Heart left ventricle (tissue), 16 donors: Measurements from ENCODE around the gene KL. TPM values are rescaled to one million over a fixed set of nuclear protein-coding genes. Genes with fewer than 3 reads are reported as not detected.

ENCODE experiments used
- ATAC-seq, 4 donors: fragments of 200-7000 bp; cut with Tn5 transposase; one replicate each; pipeline ENCODE4 v1.9.1; 2020 to 2022; ENCODE audit warnings: moderate library complexity in 4 of 4, mild to moderate bottlenecking in 3 of 4, moderate number of reproducible peaks in 1 of 4
- DNase-seq, 5 donors: peaks; one replicate each; pipeline ENCODE4 v3.0.0-alpha.2; 2020
- H3K27ac ChIP-seq, 12 donors: fragments of 200-600 bp; sonication (generic) in 4 of 12; one replicate each; pipeline versions ENCODE4 v1.5.0 to v1.8.0; 2016 to 2022; ENCODE audit warnings: mild to moderate bottlenecking in 2 of 12
- H3K27me3 ChIP-seq, 9 donors: fragments of 200-600 bp; sonication (generic) in 2 of 9; one replicate each; pipeline versions ENCODE4 v1.5.1 to v1.8.0; 2016 to 2022; ENCODE audit warnings: mild to moderate bottlenecking in 3 of 9
- H3K36me3 ChIP-seq, 9 donors: fragments of 200-600 bp; sonication (generic) in 2 of 9; one replicate each; pipeline versions ENCODE4 v1.5.0 to v1.8.0; 2018 to 2022; ENCODE audit warnings: mild to moderate bottlenecking in 2 of 9
- H3K4me1 ChIP-seq, 12 donors: fragments of 200-600 bp; sonication (generic) in 4 of 12; one replicate each; pipeline versions ENCODE4 v1.5.0 to v1.8.0; 2016 to 2022; ENCODE audit warnings: mild to moderate bottlenecking in 3 of 12
- H3K4me3 ChIP-seq, 12 donors: fragments of 200-600 bp; sonication (generic) in 4 of 12; one replicate each; pipeline versions ENCODE4 v1.5.0 to v1.8.0; 2017 to 2022; ENCODE audit warnings: mild to moderate bottlenecking in 9 of 12, moderate library complexity in 4 of 12
- H3K9me3 ChIP-seq, 12 donors: fragments of 200-600 bp; sonication (generic) in 4 of 12; one replicate each; pipeline versions ENCODE4 v1.5.0 to v1.8.0; 2016 to 2022; ENCODE audit warnings: mild to moderate bottlenecking in 1 of 12
- POLR2A ChIP-seq, 2 donors: fragments of 450-650 bp; IDR thresholded peaks; one replicate each; pipeline ENCODE4 v1.6.1; 2017; ENCODE audit warnings: antibody characterized with exemption in 2 of 2, mild to moderate bottlenecking in 2 of 2, moderate library complexity in 2 of 2
- WGBS, 4 donors: extraction: QIAGEN DNeasy Blood & Tissue Kit in 2 of 4; methylation state at CpG; one replicate each; pipeline versions ENCODE4 v1.1.5 to v1.1.7; 2013 to 2018; 5-methylcytosine and 5-hydroxymethylcytosine counted together
- intact Hi-C, 10 donors: fragments of 100-400 bp; cut with DNase I; formaldehyde crosslinking; loops; one replicate each; pipeline versions ENCODE4 v1.11.1 to v1.14.2; 2022
- polyA plus RNA-seq, 2 donors: library from polyadenylated mRNA; stranded (reverse); fragments of 200-250 nt; gene quantifications; one replicate each; pipeline ENCODE4 v1.2.3, GENCODE V29; 2013
- total RNA-seq, 9 donors: library from RNA; depleted of rRNA in 2 of 9; stranded (reverse); fragments of >200 nt in 2 of 9; fragmentation: NEBNext Ultra II Directional in 3 of 9; extraction: Animal tissue kit (Norgen Biotek cat#: 25700) in 3 of 9; gene quantifications; one replicate each; pipeline versions ENCODE4 v1.1.0 to v1.2.4, GENCODE V29; 2016 to 2023
- TF ChIP-seq, protein P1 (sequence below), 12 donors: fragments of 200-600 bp; sonication (generic) in 4 of 12; IDR thresholded peaks; one replicate each; pipeline versions ENCODE4 v1.5.0 to v1.8.0; 2018 to 2022; ENCODE audit warnings: antibody characterized with exemption in 12 of 12, mild to moderate bottlenecking in 5 of 12
- donor health status: ischemic (EF 13 %, LVEDD 7.1; RV severe dilation, severe dysfunction).
- donor health status: healthy with polysubstance abuse.
- donor health status: DM: no; HTN: yes; CAD: no.
- donor health status: DM: no; HTN: no; CAD: no.
- donor health status: ischemic (EF 25% LVEDD 6.9; RV normal size, moderate dysfunction).
- donor health status: ischemic (EF 25% LVEDD 5.7; RV mildly dilated, moderate dysfunction).
- donor health status: healthy.
- donor health status: DM: yes; HTN: yes; CAD: no.
- donor health status: ischemic (EF 35%, LVEDD 5.7; RV mildly dilated, moderate dysfunction).
- donor health status: nonischemic (EF 11% LVEDD 7.7; RV severe dilation, severe dysfunction).
- donor health status: DM: yes; HTN: yes; CAD: no.
- donor health status: PGD.
- donor health status: ischemic (EF 29% LVEDD 5.4; RV normal size, mild dysfunction).
- donor health status: nonischemic (EF 23%, LVEDD 6.1; RV moderate dilation, normal function).

KL gene
- total and polyA plus RNA-seq, 11 donors = 0.34 to 3.1 (median 1.7) TPM

DNA sequence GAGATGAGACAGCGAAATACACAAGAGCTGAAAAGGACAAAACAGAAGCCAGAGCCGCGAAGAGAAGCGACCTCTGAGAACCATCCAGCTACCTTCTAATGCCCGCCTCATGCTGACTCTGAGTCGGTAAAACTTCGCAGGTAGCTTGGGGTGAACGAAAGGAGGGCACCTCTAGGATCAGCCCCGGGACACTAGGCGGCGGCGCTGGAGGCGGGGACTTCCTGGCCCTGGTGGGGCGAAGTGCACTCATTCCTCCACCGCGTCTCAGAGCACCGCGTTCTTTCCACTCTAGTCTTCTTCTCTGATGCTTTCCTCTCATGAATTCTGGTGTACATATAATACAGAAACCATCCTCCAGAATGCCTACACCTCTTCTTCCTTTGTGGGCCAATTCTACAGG is 50.1 kb downstream of the KL start:
- intact Hi-C loops = no loop called here
- H3K4me3 ChIP-seq = no peak overlapping the region
- ATAC-seq (no peak), DNase-seq (no peak)
- H3K27ac ChIP-seq = no peak overlapping the region
- 94 to 98% (median 96%) methylated on average over 18 of the region's 18 CpGs for WGBS, 4 donors
- no peaks in the 10 kb centered on the region for H3K4me1 ChIP-seq
- peaks cover 0 to 4% (median 0%) of the 10 kb centered on the region in 9 donors for H3K36me3 ChIP-seq
- TF ChIP-seq, protein P1, sequence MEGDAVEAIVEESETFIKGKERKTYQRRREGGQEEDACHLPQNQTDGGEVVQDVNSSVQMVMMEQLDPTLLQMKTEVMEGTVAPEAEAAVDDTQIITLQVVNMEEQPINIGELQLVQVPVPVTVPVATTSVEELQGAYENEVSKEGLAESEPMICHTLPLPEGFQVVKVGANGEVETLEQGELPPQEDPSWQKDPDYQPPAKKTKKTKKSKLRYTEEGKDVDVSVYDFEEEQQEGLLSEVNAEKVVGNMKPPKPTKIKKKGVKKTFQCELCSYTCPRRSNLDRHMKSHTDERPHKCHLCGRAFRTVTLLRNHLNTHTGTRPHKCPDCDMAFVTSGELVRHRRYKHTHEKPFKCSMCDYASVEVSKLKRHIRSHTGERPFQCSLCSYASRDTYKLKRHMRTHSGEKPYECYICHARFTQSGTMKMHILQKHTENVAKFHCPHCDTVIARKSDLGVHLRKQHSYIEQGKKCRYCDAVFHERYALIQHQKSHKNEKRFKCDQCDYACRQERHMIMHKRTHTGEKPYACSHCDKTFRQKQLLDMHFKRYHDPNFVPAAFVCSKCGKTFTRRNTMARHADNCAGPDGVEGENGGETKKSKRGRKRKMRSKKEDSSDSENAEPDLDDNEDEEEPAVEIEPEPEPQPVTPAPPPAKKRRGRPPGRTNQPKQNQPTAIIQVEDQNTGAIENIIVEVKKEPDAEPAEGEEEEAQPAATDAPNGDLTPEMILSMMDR (IDR thresholded peaks at IDR 0.05) = no peak
- TF ChIP-seq POLR2A (IDR thresholded peaks at IDR 0.05) = no peak
- H3K27me3 ChIP-seq = no peaks in the 10 kb centered on the region
- no peaks in the 10 kb centered on the region for H3K9me3 ChIP-seq

DNA sequence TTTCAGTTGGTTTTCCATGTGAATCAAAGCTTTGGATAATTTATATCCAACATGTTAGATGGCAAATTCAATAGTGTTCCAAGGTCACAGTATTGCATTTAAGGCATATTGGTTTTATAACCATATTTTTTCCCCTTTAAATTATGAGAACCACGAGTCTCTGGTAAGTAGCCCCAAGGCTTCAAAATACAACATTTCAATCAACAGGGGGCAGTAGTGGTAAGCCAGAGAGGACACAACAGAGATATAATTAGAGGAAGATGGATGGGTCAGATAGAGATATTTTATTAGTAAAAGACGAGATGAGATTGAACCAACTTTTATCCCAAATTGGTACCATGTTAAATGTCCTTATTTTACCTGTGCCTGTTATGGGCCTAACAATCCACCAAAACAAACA is 53.1 kb downstream of the KL start:
- H3K27me3 ChIP-seq = no peaks in the 10 kb centered on the region
- no peaks in the 10 kb centered on the region for H3K9me3 ChIP-seq
- WGBS, 4 donors = 76 to 94% (median 81%) methylated on average over 2 of the region's 2 CpGs
- intact Hi-C loops = no loop called here
- H3K36me3 ChIP-seq = no peaks in the 10 kb centered on the region
- no peak for DNase-seq
- no peak overlapping the region for H3K4me3 ChIP-seq
- ATAC-seq = no peak
- H3K4me1 ChIP-seq = no peaks in the 10 kb centered on the region
- H3K27ac ChIP-seq = no peak overlapping the region
- no peak for TF ChIP-seq POLR2A (IDR thresholded peaks at IDR 0.05)
- TF ChIP-seq, protein P1 (IDR thresholded peaks at IDR 0.05) = peak in 8 of 12 donors; percentile 9 to 51 (median 38)

DNA sequence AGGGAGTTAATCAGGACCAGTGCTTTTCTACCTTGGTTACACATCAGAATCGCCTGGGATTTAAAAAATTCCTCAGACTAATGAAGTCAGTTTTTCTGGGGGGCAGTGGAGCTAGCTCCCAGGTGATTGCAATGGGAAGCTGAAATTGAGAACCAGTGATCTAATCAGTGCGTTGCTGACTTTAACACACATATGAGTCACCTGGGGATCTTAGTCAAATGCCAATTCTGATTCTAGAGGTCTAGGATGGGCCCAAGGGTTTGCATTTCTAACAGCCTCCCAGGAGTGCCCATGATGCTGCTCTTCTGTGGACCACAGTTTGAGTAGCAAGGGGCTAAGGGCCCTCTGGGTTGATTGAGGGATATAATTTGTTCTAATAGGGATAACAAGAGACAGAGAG is 54.5 kb downstream of the KL start:
- Histone ChIP-seq H3K4me3 (no peak overlapping the region), H3K36me3 (no peaks in the 10 kb centered on the region), H3K4me1 (no peaks in the 10 kb centered on the region), H3K9me3 (no peaks in the 10 kb centered on the region), H3K27me3 (no peaks in the 10 kb centered on the region), H3K27ac (no peak overlapping the region)
- ATAC-seq (no peak), DNase-seq (no peak)
- WGBS, 4 donors = 85 to 94% (median 91%) methylated on average over 2 of the region's 2 CpGs
- TF ChIP-seq POLR2A (IDR thresholded peaks at IDR 0.05) = no peak
- TF ChIP-seq, protein P1 (IDR thresholded peaks at IDR 0.05) = no peak
- intact Hi-C loops = no loop called here

DNA sequence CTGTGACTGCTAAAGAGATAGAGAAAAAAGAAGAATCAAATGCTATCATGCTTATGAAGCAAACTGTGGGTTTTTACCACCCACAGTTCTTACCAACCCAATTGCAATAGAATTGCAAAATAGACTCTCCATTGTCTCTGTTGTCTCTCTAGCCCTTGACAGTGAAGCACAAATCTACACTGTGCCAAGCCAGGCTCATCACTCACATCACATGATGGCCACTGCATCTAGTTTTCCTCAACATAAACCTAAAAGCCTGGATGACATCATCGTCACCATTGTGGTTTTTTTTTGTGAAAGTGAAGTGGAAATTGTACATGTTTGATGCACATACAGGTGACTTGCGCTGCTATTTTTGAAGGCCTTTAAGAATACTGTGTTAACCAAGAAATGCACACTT is 56.1 kb downstream of the KL start:
- Histone ChIP-seq H3K27ac (no peak overlapping the region), H3K9me3 (no peaks in the 10 kb centered on the region), H3K4me1 (no peaks in the 10 kb centered on the region), H3K36me3 (no peaks in the 10 kb centered on the region), H3K27me3 (no peaks in the 10 kb centered on the region), H3K4me3 (no peak overlapping the region)
- TF ChIP-seq, protein P1 (IDR thresholded peaks at IDR 0.05) = no peak
- TF ChIP-seq POLR2A (IDR thresholded peaks at IDR 0.05) = no peak
- no peak for DNase-seq
- WGBS, 4 donors = 95 to 99% (median 98%) methylated on average over 2 of the region's 2 CpGs
- ATAC-seq = no peak
- intact Hi-C loops = no loop called here
